ENCODE data around the gene KCND2. TPM values are rescaled to one million over a fixed set of nuclear protein-coding genes. Genes with fewer than 3 reads are reported as not detected.

Gene KCND2
- total RNA-seq, 1 donor from 2014 or later: 3.7 TPM

DNA sequence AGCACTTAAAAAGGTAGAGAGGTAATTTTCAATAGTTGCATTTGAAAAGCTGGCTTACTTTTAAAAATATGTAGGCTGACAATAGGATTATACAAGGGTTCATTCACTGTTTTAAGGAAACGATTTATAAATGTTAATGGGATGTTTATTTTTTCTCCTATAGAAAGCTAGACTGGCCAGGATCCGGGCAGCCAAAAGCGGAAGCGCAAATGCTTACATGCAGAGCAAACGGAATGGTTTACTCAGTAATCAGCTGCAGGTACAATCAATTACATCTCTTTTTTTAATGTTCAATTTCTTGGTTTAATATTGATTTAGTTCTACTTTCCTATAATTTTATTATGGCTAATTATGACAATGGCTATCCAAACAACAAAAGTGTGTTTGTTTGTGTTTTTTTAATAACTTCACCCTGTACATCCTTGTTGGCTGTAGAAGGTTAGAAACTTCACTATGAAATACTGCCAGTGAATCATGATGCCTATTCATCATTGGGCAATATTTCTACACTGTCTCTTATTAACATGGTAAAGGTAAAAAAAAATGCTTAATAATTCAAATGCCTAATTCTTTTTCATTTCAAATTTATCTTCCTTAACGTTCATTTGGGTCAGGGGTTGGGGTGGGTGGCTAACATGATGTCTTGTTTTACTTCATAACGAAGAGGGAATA, 468.5 kb downstream of the KCND2 start:
- no peaks in the 10 kb centered on the region for H3K36me3 Mint-ChIP-seq
- no peak overlapping the region for H3K4me3 Mint-ChIP-seq
- H3K27me3 Mint-ChIP-seq (ENCODE audit: low read depth): no peaks in the 10 kb centered on the region
- peaks cover 2% of the 10 kb centered on the region for H3K4me1 Mint-ChIP-seq
- TF ChIP-seq, protein P1, sequence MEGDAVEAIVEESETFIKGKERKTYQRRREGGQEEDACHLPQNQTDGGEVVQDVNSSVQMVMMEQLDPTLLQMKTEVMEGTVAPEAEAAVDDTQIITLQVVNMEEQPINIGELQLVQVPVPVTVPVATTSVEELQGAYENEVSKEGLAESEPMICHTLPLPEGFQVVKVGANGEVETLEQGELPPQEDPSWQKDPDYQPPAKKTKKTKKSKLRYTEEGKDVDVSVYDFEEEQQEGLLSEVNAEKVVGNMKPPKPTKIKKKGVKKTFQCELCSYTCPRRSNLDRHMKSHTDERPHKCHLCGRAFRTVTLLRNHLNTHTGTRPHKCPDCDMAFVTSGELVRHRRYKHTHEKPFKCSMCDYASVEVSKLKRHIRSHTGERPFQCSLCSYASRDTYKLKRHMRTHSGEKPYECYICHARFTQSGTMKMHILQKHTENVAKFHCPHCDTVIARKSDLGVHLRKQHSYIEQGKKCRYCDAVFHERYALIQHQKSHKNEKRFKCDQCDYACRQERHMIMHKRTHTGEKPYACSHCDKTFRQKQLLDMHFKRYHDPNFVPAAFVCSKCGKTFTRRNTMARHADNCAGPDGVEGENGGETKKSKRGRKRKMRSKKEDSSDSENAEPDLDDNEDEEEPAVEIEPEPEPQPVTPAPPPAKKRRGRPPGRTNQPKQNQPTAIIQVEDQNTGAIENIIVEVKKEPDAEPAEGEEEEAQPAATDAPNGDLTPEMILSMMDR (IDR thresholded peaks at IDR 0.05; ENCODE audit: unreplicated experiment): no peak
- DNase-seq (ENCODE audit: low spot score in 2 of 2, unreplicated experiment in 2 of 2): no peak
- no peak overlapping the region for H3K27ac Mint-ChIP-seq
- no peaks in the 10 kb centered on the region for H3K9me3 Mint-ChIP-seq

GRCh38 chr7:120742372-120742771, 469.4 kb downstream of the KCND2 start:
- Mint-ChIP-seq H3K36me3 (no peaks in the 10 kb centered on the region), H3K9me3 (no peaks in the 10 kb centered on the region), H3K27me3 (ENCODE audit: low read depth) (no peaks in the 10 kb centered on the region), H3K4me1 (peaks cover 2% of the 10 kb centered on the region), H3K4me3 (no peak overlapping the region), H3K27ac (no peak overlapping the region)
- TF ChIP-seq, protein P1 (IDR thresholded peaks at IDR 0.05; ENCODE audit: unreplicated experiment): no peak
- DNase-seq (ENCODE audit: low spot score in 2 of 2, unreplicated experiment in 2 of 2): no peak

DNA sequence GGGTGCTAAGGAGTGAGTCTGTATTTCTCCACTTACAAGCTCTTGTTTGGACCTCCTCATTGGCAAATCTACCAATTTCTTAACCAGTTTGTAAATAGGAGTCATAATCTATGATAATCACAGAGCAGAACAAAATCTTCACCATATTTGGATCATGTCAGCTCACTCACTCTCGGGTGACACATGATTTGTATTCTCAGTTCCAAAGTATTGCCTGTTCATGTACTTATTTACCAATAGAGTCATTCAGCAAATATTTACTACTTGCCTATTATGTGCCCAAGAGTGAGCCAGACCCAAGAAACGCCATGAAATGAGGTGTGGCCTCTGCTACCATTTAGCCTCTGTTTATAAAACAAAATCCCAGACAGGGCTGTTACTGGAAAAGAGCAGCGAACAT, 470.2 kb downstream of the KCND2 start:
- no peaks in the 10 kb centered on the region for H3K9me3 Mint-ChIP-seq
- no peak for DNase-seq (ENCODE audit: low spot score in 2 of 2, unreplicated experiment in 2 of 2)
- H3K4me3 Mint-ChIP-seq: no peak overlapping the region
- peaks cover 2% of the 10 kb centered on the region for H3K4me1 Mint-ChIP-seq
- H3K36me3 Mint-ChIP-seq: no peaks in the 10 kb centered on the region
- TF ChIP-seq, protein P1 (IDR thresholded peaks at IDR 0.05; ENCODE audit: unreplicated experiment): no peak
- no peaks in the 10 kb centered on the region for H3K27me3 Mint-ChIP-seq (ENCODE audit: low read depth)
- no peak overlapping the region for H3K27ac Mint-ChIP-seq

DNA sequence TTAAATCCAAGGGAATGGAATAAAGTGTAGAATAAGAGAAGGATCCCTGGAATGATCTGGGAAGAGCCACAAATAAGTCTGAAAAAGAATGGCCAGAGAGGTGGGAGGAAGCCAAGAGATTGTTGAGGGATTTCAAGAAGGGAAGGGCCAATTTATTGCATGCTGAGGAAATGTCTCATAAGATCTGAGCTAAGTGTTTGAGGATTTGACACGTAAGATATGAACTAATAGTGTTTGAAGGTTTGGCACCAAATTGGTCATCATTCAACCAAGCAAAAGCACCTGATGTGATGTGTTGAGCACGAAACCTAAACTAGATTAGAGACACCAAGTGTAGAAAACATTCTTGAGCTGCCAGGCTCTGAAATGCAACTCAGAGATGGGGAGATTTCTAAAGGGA, 487.1 kb downstream of the KCND2 start:
- H3K27ac Mint-ChIP-seq: no peak overlapping the region
- peaks cover 2% of the 10 kb centered on the region for H3K4me1 Mint-ChIP-seq
- H3K27me3 Mint-ChIP-seq (ENCODE audit: low read depth): no peaks in the 10 kb centered on the region
- H3K36me3 Mint-ChIP-seq: no peaks in the 10 kb centered on the region
- no peak overlapping the region for H3K4me3 Mint-ChIP-seq
- no peaks in the 10 kb centered on the region for H3K9me3 Mint-ChIP-seq
- TF ChIP-seq, protein P1 (IDR thresholded peaks at IDR 0.05; ENCODE audit: unreplicated experiment): no peak
- no peak for DNase-seq (ENCODE audit: low spot score in 2 of 2, unreplicated experiment in 2 of 2)

- H3K4me1 Mint-ChIP-seq: peaks cover 2% of the 10 kb centered on the region
- DNase-seq (ENCODE audit: low spot score in 2 of 2, unreplicated experiment in 2 of 2): no peak
Observed at GRCh38 chr7:120760851-120761250, 487.9 kb downstream of the KCND2 start.

More at GRCh38 chr7:120760851-120761250, 487.9 kb downstream of the KCND2 start:
- TF ChIP-seq, protein P1 (IDR thresholded peaks at IDR 0.05; ENCODE audit: unreplicated experiment): no peak
- Mint-ChIP-seq H3K36me3 (no peaks in the 10 kb centered on the region), H3K9me3 (no peaks in the 10 kb centered on the region), H3K27me3 (ENCODE audit: low read depth) (no peaks in the 10 kb centered on the region), H3K27ac (no peak overlapping the region), H3K4me3 (no peak overlapping the region)
